ENCODE results near the gene TECPR2. TPM values are rescaled to one million over a fixed set of nuclear protein-coding genes. Genes with fewer than 3 reads are reported as not detected.
"Not testable (repeated sequence)": the region's sequence is repeated elsewhere in the genome, so short reads cannot be mapped to it uniquely, and the experiment has no call there.

Gene TECPR2
- total RNA-seq, 1 donor from 2014 or later: 32.3 TPM

DNA sequence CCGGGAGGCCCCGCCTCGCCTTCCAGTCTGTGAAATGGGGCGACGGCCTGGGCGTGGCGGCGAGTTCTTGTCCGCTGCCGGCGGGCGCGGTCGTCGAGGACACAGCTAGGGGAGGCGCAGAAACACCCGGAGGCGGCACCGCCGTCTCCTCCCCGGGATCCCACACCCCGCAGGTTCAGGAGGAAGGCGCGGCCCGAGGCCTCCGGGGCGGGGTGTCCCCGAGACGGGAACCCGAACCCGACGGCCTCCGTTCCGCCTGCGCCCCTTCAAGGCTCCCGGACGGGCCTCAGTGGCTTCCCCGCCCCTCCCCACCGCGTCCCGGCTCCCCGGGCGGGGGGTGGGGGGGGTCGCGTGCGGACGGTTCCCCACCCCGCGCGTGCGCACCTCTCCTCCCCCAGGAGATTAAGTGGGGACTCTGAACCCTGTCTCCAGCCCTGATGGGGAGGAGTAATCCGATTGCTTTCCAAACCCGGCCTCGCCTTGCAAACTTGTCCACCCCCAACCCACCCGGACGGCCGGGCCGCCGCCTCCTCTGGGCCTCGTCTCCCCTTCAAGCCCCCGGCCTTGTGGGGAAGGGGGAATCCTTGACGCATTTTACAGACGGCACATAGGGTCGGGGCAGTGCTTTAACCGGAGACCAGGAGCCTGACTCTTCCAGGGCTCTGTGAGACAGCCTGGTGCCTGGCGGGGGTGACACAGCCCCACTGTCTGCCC lies 182.2 kb downstream of the TECPR2 start:
- no peak for DNase-seq (ENCODE audit: extremely low read depth, low read depth, low spot score)

DNA sequence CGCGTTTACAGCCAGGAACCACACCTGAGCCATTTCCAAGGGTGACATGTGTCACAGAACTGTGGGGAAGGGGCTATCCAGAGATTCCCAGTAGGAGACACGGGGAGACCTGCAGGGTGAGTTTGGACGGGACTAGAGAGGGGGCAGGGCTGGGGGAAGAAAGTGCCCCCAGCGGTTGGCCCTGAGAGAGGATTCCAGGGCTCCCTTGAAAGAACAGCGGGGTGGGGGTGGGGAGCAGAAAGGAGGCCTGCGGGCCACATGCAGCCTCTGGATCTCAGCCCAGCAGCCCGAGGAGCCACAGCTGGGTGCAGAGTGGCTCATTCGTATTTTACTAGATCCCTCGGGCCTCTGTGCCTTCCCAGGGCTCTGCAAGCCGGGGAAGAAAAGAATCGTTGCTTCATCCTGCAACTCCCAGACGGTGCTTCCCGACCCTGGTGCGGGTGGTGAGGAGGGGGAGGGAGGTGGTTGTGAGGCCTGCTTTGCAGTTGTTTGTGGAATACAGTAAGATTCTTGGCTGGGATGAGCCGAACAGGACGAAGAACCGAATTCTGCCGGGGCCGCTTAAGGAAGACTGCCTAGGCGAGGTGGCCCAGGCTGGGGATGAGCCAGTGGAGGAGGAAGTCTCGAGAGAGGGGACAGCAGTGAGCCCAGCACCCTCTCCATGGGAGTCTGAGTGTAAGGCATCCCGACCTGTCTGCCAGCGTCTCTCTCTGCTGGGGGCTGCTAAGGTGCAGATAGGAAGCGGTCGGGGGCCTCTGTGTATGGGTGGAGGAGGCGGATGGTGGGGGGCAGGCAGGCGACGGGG lies 182.9 kb downstream of the TECPR2 start:
- no peak for DNase-seq (ENCODE audit: extremely low read depth, low read depth, low spot score)

DNA sequence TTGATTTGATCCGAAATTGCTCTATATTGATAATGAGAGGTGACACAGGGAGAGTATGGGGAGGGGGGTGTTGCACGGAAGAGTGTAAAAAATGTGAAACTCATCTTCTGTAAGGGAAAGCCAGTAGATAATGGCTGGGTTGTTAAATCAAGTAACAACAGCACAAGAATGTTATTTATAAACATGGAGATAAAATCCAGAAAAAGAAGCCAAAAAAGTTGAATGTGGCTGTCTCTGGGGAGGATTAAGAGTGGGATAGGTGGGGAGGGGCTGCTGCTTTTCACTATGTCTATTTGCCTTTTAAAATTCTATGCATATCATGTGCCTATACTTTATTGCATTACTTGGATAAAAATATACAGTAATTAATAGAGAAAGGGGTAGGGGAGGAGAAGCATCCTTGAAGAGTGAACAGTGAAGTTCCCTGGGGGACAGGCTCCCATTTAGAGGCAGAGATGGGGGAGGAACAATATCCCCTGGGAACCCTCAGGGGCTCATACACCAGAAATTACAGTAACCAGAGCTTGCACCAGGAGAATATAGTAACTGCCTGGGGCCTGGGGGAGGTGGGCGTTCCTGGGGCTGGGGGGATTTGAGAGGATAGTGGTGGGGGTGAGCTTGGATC lies 186.0 kb downstream of the TECPR2 start:
- no peak for DNase-seq (ENCODE audit: extremely low read depth, low read depth, low spot score)

DNA sequence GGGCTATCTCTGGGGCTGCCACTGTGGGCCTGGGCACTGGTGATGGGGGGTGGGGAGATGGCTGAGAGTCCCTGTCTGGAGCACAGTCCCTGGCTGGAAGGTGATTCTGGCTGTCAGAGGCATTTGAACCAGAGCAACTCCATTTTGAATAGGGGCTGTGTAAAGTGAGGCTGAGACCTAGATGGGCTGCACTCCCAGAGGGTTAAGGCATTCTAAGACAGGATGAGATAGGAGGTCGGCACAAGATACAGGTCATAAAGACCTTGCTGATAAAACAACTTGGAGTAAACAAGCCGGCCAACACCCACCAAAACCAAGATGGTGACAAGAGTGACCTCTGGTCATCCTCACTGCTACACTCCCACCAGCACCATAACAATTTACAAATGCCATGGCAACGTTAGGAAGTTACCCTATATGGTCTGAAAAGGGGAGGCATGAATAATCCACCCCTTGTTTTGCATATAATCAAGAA lies 188.2 kb downstream of the TECPR2 start:
- DNase-seq (ENCODE audit: extremely low read depth, low read depth, low spot score): not testable (repeated sequence)

Other genes with a start within 250 kb of the TECPR2 start
- 16.6 and 16.7 TPM in 2 replicates for gene WDR20, start 223.0 kb upstream of the TECPR2 start, total RNA-seq
- gene MOK, start 57.8 kb upstream of the TECPR2 start, total RNA-seq: 9.7 and 11.6 TPM in 2 replicates
- gene ZNF839, start 43.2 kb upstream of the TECPR2 start, total RNA-seq: 7.6 and 9.8 TPM in 2 replicates
- 37.3 and 51.6 TPM in 2 replicates for gene CINP, start 51 bp upstream of the TECPR2 start, total RNA-seq
- 44.9 and 47.6 TPM in 2 replicates for gene ANKRD9, start 146.8 kb downstream of the TECPR2 start, total RNA-seq
- gene RCOR1, start 229.7 kb downstream of the TECPR2 start, total RNA-seq: 13.0 and 18.4 TPM in 2 replicates